ENCODE results near the gene MKX. TPM values are rescaled to one million over a fixed set of nuclear protein-coding genes. Genes with fewer than 3 reads are reported as not detected.

MKX gene
- total RNA-seq, 1 donor from 2014 or later: 0.80 TPM

GRCh38 chr10:27698961-27699360 lies 46.7 kb downstream of the MKX start:
- TF ChIP-seq CTCF (IDR thresholded peaks at IDR 0.05; ENCODE audit: unreplicated experiment): no peak
- no peak overlapping the region for H3K27ac Mint-ChIP-seq (ENCODE audit: unreplicated experiment)
- DNase-seq (ENCODE audit: low spot score): no peak
- H3K27me3 Mint-ChIP-seq (ENCODE audit: unreplicated experiment): no peaks in the 10 kb centered on the region
- H3K9me3 Mint-ChIP-seq (ENCODE audit: unreplicated experiment): no peaks in the 10 kb centered on the region
- H3K4me3 Mint-ChIP-seq (ENCODE audit: unreplicated experiment): no peak overlapping the region
- no peaks in the 10 kb centered on the region for H3K36me3 Mint-ChIP-seq (ENCODE audit: low read depth, unreplicated experiment)
- H3K4me1 Mint-ChIP-seq (ENCODE audit: unreplicated experiment): peaks cover 6% of the 10 kb centered on the region

- no peak for DNase-seq (ENCODE audit: low spot score)
- no peak overlapping the region for H3K4me3 Mint-ChIP-seq (ENCODE audit: unreplicated experiment)
- H3K9me3 Mint-ChIP-seq (ENCODE audit: unreplicated experiment): no peaks in the 10 kb centered on the region
- TF ChIP-seq CTCF (IDR thresholded peaks at IDR 0.05; ENCODE audit: unreplicated experiment): no peak
- no peak overlapping the region for H3K27ac Mint-ChIP-seq (ENCODE audit: unreplicated experiment)
- H3K36me3 Mint-ChIP-seq (ENCODE audit: low read depth, unreplicated experiment): no peaks in the 10 kb centered on the region
- no peaks in the 10 kb centered on the region for H3K4me1 Mint-ChIP-seq (ENCODE audit: unreplicated experiment)
- no peaks in the 10 kb centered on the region for H3K27me3 Mint-ChIP-seq (ENCODE audit: unreplicated experiment)
Measured at GRCh38 chr10:27696466-27696865, 49.2 kb downstream of the MKX start.

GRCh38 chr10:27695706-27696105 lies 49.9 kb downstream of the MKX start:
- no peaks in the 10 kb centered on the region for H3K27me3 Mint-ChIP-seq (ENCODE audit: unreplicated experiment)
- H3K36me3 Mint-ChIP-seq (ENCODE audit: low read depth, unreplicated experiment): no peaks in the 10 kb centered on the region
- no peak overlapping the region for H3K27ac Mint-ChIP-seq (ENCODE audit: unreplicated experiment)
- no peak overlapping the region for H3K4me3 Mint-ChIP-seq (ENCODE audit: unreplicated experiment)
- DNase-seq (ENCODE audit: low spot score): no peak
- no peak for TF ChIP-seq CTCF (IDR thresholded peaks at IDR 0.05; ENCODE audit: unreplicated experiment)
- no peaks in the 10 kb centered on the region for H3K4me1 Mint-ChIP-seq (ENCODE audit: unreplicated experiment)
- no peaks in the 10 kb centered on the region for H3K9me3 Mint-ChIP-seq (ENCODE audit: unreplicated experiment)

GRCh38 chr10:27695088-27695487 lies 50.5 kb downstream of the MKX start:
- no peaks in the 10 kb centered on the region for H3K9me3 Mint-ChIP-seq (ENCODE audit: unreplicated experiment)
- no peaks in the 10 kb centered on the region for H3K4me1 Mint-ChIP-seq (ENCODE audit: unreplicated experiment)
- no peak for TF ChIP-seq CTCF (IDR thresholded peaks at IDR 0.05; ENCODE audit: unreplicated experiment)
- H3K27me3 Mint-ChIP-seq (ENCODE audit: unreplicated experiment): no peaks in the 10 kb centered on the region
- H3K27ac Mint-ChIP-seq (ENCODE audit: unreplicated experiment): no peak overlapping the region
- no peak overlapping the region for H3K4me3 Mint-ChIP-seq (ENCODE audit: unreplicated experiment)
- no peak for DNase-seq (ENCODE audit: low spot score)
- no peaks in the 10 kb centered on the region for H3K36me3 Mint-ChIP-seq (ENCODE audit: low read depth, unreplicated experiment)

GRCh38 chr10:27692663-27693062 lies 53.0 kb downstream of the MKX start:
- H3K27ac Mint-ChIP-seq (ENCODE audit: unreplicated experiment): no peak overlapping the region
- no peaks in the 10 kb centered on the region for H3K4me1 Mint-ChIP-seq (ENCODE audit: unreplicated experiment)
- no peak for DNase-seq (ENCODE audit: low spot score)
- H3K9me3 Mint-ChIP-seq (ENCODE audit: unreplicated experiment): no peaks in the 10 kb centered on the region
- no peak for TF ChIP-seq CTCF (IDR thresholded peaks at IDR 0.05; ENCODE audit: unreplicated experiment)
- no peak overlapping the region for H3K4me3 Mint-ChIP-seq (ENCODE audit: unreplicated experiment)
- H3K36me3 Mint-ChIP-seq (ENCODE audit: low read depth, unreplicated experiment): peaks cover 3% of the 10 kb centered on the region
- H3K27me3 Mint-ChIP-seq (ENCODE audit: unreplicated experiment): no peaks in the 10 kb centered on the region

Measured in endothelial cell (in vitro differentiated cells).